Mesenchymal stem cell (in vitro differentiated cells and primary cell): ENCODE results near the gene SIRPG.

ENCODE experiments used
- DNase-seq: peaks from one replicate; pipeline ENCODE4 v3.0.0-alpha.2; 2013
- H2AFZ ChIP-seq: one replicate; pipeline ENCODE4 v1.6.1; 2013; ENCODE audit warnings: low read depth, mild to moderate bottlenecking, control low read depth, inconsistent platforms, low read length, moderate library complexity
- H2AK5ac ChIP-seq: 2 replicates; pipeline ENCODE4 v1.6.1; 2013; ENCODE audit warnings: low read length, moderate library complexity, mild to moderate bottlenecking, inconsistent platforms; ENCODE audit not compliant: severe bottlenecking
- H2BK120ac ChIP-seq: one replicate; pipeline ENCODE4 v1.6.1; 2013; ENCODE audit warnings: low read depth, mild to moderate bottlenecking, inconsistent platforms, low read length, moderate library complexity
- H2BK12ac ChIP-seq, 2 experiments: one replicate each; pipeline ENCODE4 v1.6.1; 2013; ENCODE audit warnings: inconsistent platforms in 2 of 2, low read length in 2 of 2, mild to moderate bottlenecking in 2 of 2, moderate library complexity in 2 of 2, control low read depth in 1 of 2
- H2BK15ac ChIP-seq: one replicate; pipeline ENCODE4 v1.6.1; 2013; ENCODE audit warnings: mild to moderate bottlenecking, low read depth, inconsistent platforms; ENCODE audit not compliant: poor library complexity, severe bottlenecking
- H2BK5ac ChIP-seq: 2 replicates; pipeline ENCODE4 v1.6.1; 2013; ENCODE audit warnings: low read depth, mild to moderate bottlenecking, low read length, control low read depth, inconsistent platforms; ENCODE audit not compliant: poor library complexity, severe bottlenecking
- H3K14ac ChIP-seq, 2 experiments: one replicate each; pipeline ENCODE4 v1.6.1; 2013; ENCODE audit warnings: inconsistent platforms in 2 of 2, low read length in 2 of 2, control low read depth in 1 of 2, mild to moderate bottlenecking in 1 of 2, moderate library complexity in 1 of 2
- H3K18ac ChIP-seq, 2 experiments: one replicate each; pipeline ENCODE4 v1.6.1; 2013; ENCODE audit warnings: inconsistent platforms in 2 of 2, low read length in 2 of 2, control low read depth in 1 of 2, low read depth in 1 of 2, mild to moderate bottlenecking in 1 of 2
- H3K23ac ChIP-seq, 2 experiments: one replicate each; pipeline ENCODE4 v1.6.1; 2013; ENCODE audit warnings: inconsistent platforms in 2 of 2, low read length in 2 of 2, mild to moderate bottlenecking in 2 of 2, moderate library complexity in 2 of 2, control low read depth in 1 of 2
- H3K27ac ChIP-seq: 2 replicates; pipeline ENCODE4 v1.5.1; 2013; ENCODE audit warnings: mild to moderate bottlenecking, moderate library complexity, low read length, control low read depth, inconsistent platforms; ENCODE audit not compliant: poor library complexity, severe bottlenecking
- H3K27me3 ChIP-seq, 2 experiments: 2 replicates each; pipeline versions ENCODE4 v1.6.1 to v1.7.0; 2013; ENCODE audit warnings: low read length in 2 of 2, mild to moderate bottlenecking in 2 of 2, moderate library complexity in 2 of 2, control low read depth in 1 of 2, inconsistent platforms in 1 of 2; ENCODE audit not compliant: control insufficient read depth in 1 of 2, insufficient read depth in 1 of 2
- H3K36me3 ChIP-seq, 2 experiments: 2 replicates each; pipeline versions ENCODE4 v1.6.1 to v1.7.0; 2013; ENCODE audit warnings: low read length in 2 of 2, control low read depth in 1 of 2, inconsistent platforms in 1 of 2, low read depth in 1 of 2, mild to moderate bottlenecking in 1 of 2; ENCODE audit not compliant: insufficient read depth in 2 of 2, control insufficient read depth in 1 of 2
- H3K4ac ChIP-seq, 2 experiments: one replicate each; pipeline ENCODE4 v1.6.1; 2013; ENCODE audit warnings: inconsistent platforms in 2 of 2, low read length in 2 of 2, mild to moderate bottlenecking in 2 of 2, moderate library complexity in 2 of 2, control low read depth in 1 of 2, low read depth in 1 of 2
- H3K4me1 ChIP-seq: 2 replicates; pipeline ENCODE4 v1.6.1; 2013; ENCODE audit warnings: low read depth, low read length, control low read depth; ENCODE audit not compliant: control insufficient read depth, insufficient read depth
- H3K4me2 ChIP-seq: 2 replicates; pipeline ENCODE4 v1.6.1; 2013; ENCODE audit warnings: low read length, mild to moderate bottlenecking, inconsistent platforms; ENCODE audit not compliant: poor library complexity, severe bottlenecking
- H3K4me3 ChIP-seq, 2 experiments: 2 replicates each; pipeline versions ENCODE4 v1.5.1 to v1.7.0; 2013; ENCODE audit warnings: low read length in 2 of 2, mild to moderate bottlenecking in 2 of 2, control low read depth in 1 of 2, low read depth in 1 of 2; ENCODE audit not compliant: insufficient read depth in 1 of 2
- H3K79me1 ChIP-seq: replicated peaks from 2 replicates; pipeline ENCODE4 v1.6.1; 2013; ENCODE audit warnings: mild to moderate bottlenecking, control low read depth, low read length, inconsistent platforms; ENCODE audit not compliant: poor library complexity, severe bottlenecking
- H3K9ac ChIP-seq: 2 replicates; pipeline ENCODE4 v1.7.0; 2013; ENCODE audit warnings: mild to moderate bottlenecking, low read length, moderate library complexity
- H3K9me3 ChIP-seq: 2 replicates; pipeline ENCODE4 v1.7.0; 2013; ENCODE audit warnings: mild to moderate bottlenecking, low read length; ENCODE audit not compliant: control insufficient read depth
- H4K8ac ChIP-seq: one replicate; pipeline ENCODE4 v1.6.1; 2013; ENCODE audit warnings: inconsistent platforms, mild to moderate bottlenecking, low read length, moderate library complexity
- H4K91ac ChIP-seq: one replicate; pipeline ENCODE4 v1.6.1; 2013; ENCODE audit warnings: mild to moderate bottlenecking, low read length, inconsistent platforms
- WGBS: methylation state at CpG from one replicate; pipeline ENCODE4 v1.1.7; 2013; ENCODE audit warnings: mixed read lengths; 5-methylcytosine and 5-hydroxymethylcytosine counted together

Gene SIRPG

DNA sequence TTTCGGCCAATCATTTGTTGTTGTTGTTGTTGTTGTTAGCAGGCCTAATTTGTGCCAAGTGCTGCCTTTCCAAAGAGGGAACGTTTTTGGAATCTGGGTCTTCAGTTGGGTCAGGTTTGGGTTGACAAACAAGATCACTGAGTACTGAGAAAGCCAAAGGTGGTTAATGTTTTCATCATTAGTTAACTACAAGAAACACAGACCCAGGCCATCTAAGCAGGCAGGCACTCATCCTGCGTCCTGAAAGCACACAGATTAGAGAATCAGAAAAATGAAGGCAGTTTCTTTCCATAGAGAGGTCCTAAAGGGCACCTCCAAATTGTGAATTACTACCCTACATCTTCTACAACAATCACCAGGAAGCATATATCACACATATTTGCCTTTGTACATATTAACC, 15.1 kb upstream of the SIRPG start:
- Histone ChIP-seq H3K18ac (no peak overlapping the region), H2AFZ (no peak overlapping the region), H3K4me3 (no peak overlapping the region), H3K4me2 (no peak overlapping the region), H3K9me3 (no peaks in the 10 kb centered on the region), H3K14ac (no peak overlapping the region), H2BK15ac (no peak overlapping the region), H2BK120ac (no peak overlapping the region), H3K79me1 (no peaks in the 10 kb centered on the region), H2BK5ac (no peak overlapping the region), H4K91ac (no peak overlapping the region), H3K4me1 (peaks cover 7% of the 10 kb centered on the region), H4K8ac (no peak overlapping the region), H3K36me3 (no peaks in the 10 kb centered on the region), H2BK12ac (no peak overlapping the region), H3K4ac (no peak overlapping the region), H3K27me3 (peaks cover 0 to 46% of the 10 kb centered on the region in 2 experiments), H2AK5ac (no peak overlapping the region), H3K27ac (no peak overlapping the region), H3K23ac (no peak overlapping the region), H3K9ac (no peak overlapping the region)
- no peak for DNase-seq
- 32% methylated on average over 3 of the region's 3 CpGs for WGBS

DNA sequence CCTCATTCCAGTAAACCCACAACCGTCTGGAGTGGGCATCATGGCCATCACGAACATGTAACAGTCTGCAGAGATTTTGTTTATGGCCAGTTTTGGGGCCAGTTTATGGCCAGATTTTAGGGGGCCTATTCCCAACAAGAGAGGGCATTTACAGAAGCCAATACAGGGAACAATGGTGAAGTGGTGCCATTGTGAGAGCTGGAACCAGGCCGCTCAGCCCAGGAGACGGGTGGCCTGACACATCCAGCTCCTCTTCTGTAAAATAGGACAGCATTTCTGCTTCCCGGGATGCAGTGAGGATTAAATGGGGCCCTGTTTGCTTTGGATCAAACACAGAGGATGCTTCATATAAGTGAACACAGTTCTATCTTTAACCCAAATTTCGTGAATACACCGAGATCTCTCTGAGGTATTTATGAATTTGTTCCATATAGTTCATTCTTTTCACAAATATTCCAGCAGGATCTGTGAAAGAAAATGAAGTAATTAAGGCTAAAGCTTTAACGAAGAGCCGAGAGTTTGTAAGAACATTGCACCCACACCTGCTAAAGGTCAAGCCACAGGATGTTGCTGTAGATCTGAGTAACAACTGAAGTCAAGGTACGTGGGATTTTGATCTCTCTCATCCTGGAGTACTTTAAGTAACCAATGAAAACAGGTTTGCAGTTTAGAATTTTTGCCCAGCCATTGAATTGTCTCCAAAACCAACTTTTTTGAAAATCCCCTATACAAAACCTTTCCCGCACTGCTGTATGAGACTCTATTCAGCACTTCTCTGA, 14.5 kb upstream of the SIRPG start:
- Histone ChIP-seq H3K4me1 (peaks cover 7% of the 10 kb centered on the region), H3K9ac (no peak overlapping the region), H3K9me3 (no peaks in the 10 kb centered on the region), H3K4ac (no peak overlapping the region), H2AK5ac (no peak overlapping the region), H4K91ac (no peak overlapping the region), H3K14ac (no peak overlapping the region), H2BK12ac (no peak overlapping the region), H3K27ac (no peak overlapping the region), H4K8ac (no peak overlapping the region), H3K36me3 (no peaks in the 10 kb centered on the region), H2BK5ac (no peak overlapping the region), H2BK15ac (no peak overlapping the region), H3K18ac (no peak overlapping the region), H3K79me1 (no peaks in the 10 kb centered on the region), H3K27me3 (peaks cover 0 to 44% of the 10 kb centered on the region in 2 experiments), H3K23ac (no peak overlapping the region), H2BK120ac (no peak overlapping the region), H2AFZ (no peak overlapping the region), H3K4me2 (no peak overlapping the region), H3K4me3 (no peak overlapping the region)
- WGBS = 68% methylated on average over 9 of the region's 11 CpGs
- no peak for DNase-seq

DNA sequence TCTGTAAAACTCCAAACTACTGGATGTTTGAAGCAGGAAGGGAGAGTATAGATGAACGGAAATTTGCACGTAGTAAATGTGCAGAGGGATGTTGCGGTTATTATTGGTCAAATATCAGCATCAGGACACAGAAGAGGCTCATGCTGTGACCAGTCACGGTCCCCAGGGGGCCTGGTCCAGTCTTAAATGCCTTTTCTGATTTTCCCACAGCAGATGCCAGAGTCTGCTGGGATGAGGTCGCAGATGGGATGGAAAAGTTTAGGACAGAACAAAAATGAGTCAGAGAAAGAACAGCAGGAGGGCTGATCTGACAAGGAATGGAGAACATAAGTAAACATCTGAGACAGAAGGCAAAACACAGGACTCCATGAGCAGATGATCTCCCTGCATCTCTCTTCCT, 11.7 kb upstream of the SIRPG start:
- Histone ChIP-seq H3K4ac (no peak overlapping the region), H3K79me1 (no peaks in the 10 kb centered on the region), H2BK15ac (no peak overlapping the region), H2BK12ac (no peak overlapping the region), H3K4me1 (peaks cover 7% of the 10 kb centered on the region), H2BK120ac (no peak overlapping the region), H3K27ac (peak overlapping the region; percentile 34), H3K23ac (no peak overlapping the region), H3K14ac (no peak overlapping the region), H3K9me3 (no peaks in the 10 kb centered on the region), H3K27me3 (peaks cover 0 to 28% of the 10 kb centered on the region in 2 experiments), H2BK5ac (no peak overlapping the region), H3K36me3 (no peaks in the 10 kb centered on the region), H4K8ac (no peak overlapping the region), H4K91ac (no peak overlapping the region), H3K9ac (no peak overlapping the region), H2AK5ac (no peak overlapping the region), H3K4me3 (no peak overlapping the region), H3K18ac (no peak overlapping the region), H2AFZ (no peak overlapping the region), H3K4me2 (no peak overlapping the region)
- 64% methylated on average over 5 of the region's 5 CpGs for WGBS
- DNase-seq = no peak

DNA sequence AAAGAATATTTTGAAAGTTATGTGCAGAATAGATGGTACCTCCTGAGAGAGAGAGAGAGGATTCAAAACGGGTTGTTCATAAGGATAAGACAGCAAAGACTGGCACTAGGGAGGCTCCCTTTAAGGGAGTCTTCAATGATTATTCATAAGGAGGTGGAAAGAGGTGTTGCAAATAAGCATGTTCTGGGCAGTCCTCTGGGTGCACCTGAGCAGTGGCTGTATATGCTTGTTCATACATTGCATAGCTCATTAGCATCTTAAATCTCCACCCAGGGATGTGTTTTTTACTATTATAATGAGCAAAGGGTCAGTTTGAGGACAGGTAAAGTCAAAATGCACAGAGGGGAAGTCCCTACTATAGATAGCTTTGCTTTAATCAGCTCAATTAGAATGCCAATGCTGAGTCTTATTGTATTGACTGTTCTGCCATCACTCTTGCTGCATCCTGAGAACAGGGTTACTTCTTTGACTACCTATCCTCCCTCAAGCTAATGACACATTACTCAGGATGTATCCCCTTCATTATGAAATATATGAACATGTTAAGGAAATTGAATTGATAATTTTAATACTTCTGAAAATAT, 10.0 kb upstream of the SIRPG start:
- no peak overlapping the region for H2BK120ac ChIP-seq
- H3K4ac ChIP-seq = no peak overlapping the region
- H2AFZ ChIP-seq = no peak overlapping the region
- no peaks in the 10 kb centered on the region for H3K36me3 ChIP-seq
- WGBS = 52% methylated on average over 1 of the region's 1 CpG
- H3K4me1 ChIP-seq = peaks cover 7% of the 10 kb centered on the region
- H3K9ac ChIP-seq = no peak overlapping the region
- H3K23ac ChIP-seq = no peak overlapping the region
- H2BK5ac ChIP-seq = no peak overlapping the region
- H4K8ac ChIP-seq = no peak overlapping the region
- H3K4me3 ChIP-seq = no peak overlapping the region
- H2BK12ac ChIP-seq = no peak overlapping the region
- H3K27ac ChIP-seq = no peak overlapping the region
- H3K18ac ChIP-seq = no peak overlapping the region
- no peak overlapping the region for H3K14ac ChIP-seq
- H3K4me2 ChIP-seq = no peak overlapping the region
- DNase-seq = no peak
- H3K79me1 ChIP-seq = no peaks in the 10 kb centered on the region
- no peaks in the 10 kb centered on the region for H3K9me3 ChIP-seq
- no peak overlapping the region for H4K91ac ChIP-seq
- peaks cover 0 to 22% of the 10 kb centered on the region in 2 experiments for H3K27me3 ChIP-seq
- no peak overlapping the region for H2BK15ac ChIP-seq
- H2AK5ac ChIP-seq = no peak overlapping the region
